Subcutaneous abdominal adipose tissue (tissue), 5 donors: Measurements from ENCODE around the gene FOLR2.

Source experiments
- H3K27ac ChIP-seq: one replicate; pipeline ENCODE4 v1.7.0; 2013; ENCODE audit warnings: low read depth, mild to moderate bottlenecking, inconsistent platforms, low read length, moderate library complexity
- H3K27me3 ChIP-seq, 5 donors: one replicate each; pipeline ENCODE4 v1.7.0; 2013; ENCODE audit warnings: low read length in 5 of 5, inconsistent platforms in 1 of 5; ENCODE audit not compliant: control insufficient read depth in 5 of 5, insufficient read depth in 4 of 5
- H3K36me3 ChIP-seq, 5 donors: one replicate each; pipeline ENCODE4 v1.7.0; 2013; ENCODE audit warnings: low read length in 5 of 5; ENCODE audit not compliant: control insufficient read depth in 5 of 5, insufficient read depth in 5 of 5
- H3K4me1 ChIP-seq, 5 donors: one replicate each; pipeline ENCODE4 v1.7.0; 2013; ENCODE audit warnings: low read length in 5 of 5, mild to moderate bottlenecking in 3 of 5, moderate library complexity in 1 of 5; ENCODE audit not compliant: control insufficient read depth in 5 of 5, insufficient read depth in 5 of 5
- H3K4me3 ChIP-seq, 5 donors: one replicate each; pipeline ENCODE4 v1.7.0; 2013; ENCODE audit warnings: low read length in 5 of 5, low read depth in 1 of 5
- H3K9ac ChIP-seq, 5 donors: one replicate each; pipeline ENCODE4 v1.7.0; 2013; ENCODE audit warnings: low read length in 5 of 5, mild to moderate bottlenecking in 4 of 5, moderate library complexity in 3 of 5
- H3K9me3 ChIP-seq, 5 donors: one replicate each; pipeline ENCODE4 v1.7.0; 2013; ENCODE audit warnings: low read length in 5 of 5; ENCODE audit not compliant: control insufficient read depth in 5 of 5
- donor health status: healthy.
- donor health status: healthy.
- donor health status: healthy.
- donor health status: healthy.
- donor health status: healthy.

FOLR2 gene

GRCh38 chr11:72239849-72240460, 23.4 kb downstream of the FOLR2 start:
- Histone ChIP-seq H3K27ac (no peak overlapping the region), H3K27me3 (peaks cover 21 to 28% (median 26%) of the 10 kb centered on the region in 5 donors), H3K9me3 (no peaks in the 10 kb centered on the region), H3K4me3 (peak overlapping the region; percentile 15 to 61 (median 47)), H3K4me1 (peaks cover 4 to 69% (median 58%) of the 10 kb centered on the region in 5 donors), H3K36me3 (peaks cover 0 to 31% (median 30%) of the 10 kb centered on the region in 5 donors), H3K9ac (peak overlapping the region in 2 of 5 donors; percentile 6 to 23)

GRCh38 chr11:72240461-72241290, 24.1 kb downstream of the FOLR2 start:
- Histone ChIP-seq H3K27ac (no peak overlapping the region), H3K9me3 (no peaks in the 10 kb centered on the region), H3K4me3 (peak overlapping the region; percentile 15 to 61 (median 47)), H3K27me3 (peaks cover 29 to 35% (median 34%) of the 10 kb centered on the region in 5 donors), H3K36me3 (peaks cover 0 to 24% (median 23%) of the 10 kb centered on the region in 5 donors), H3K9ac (peak overlapping the region in 2 of 5 donors; percentile 23 to 35), H3K4me1 (peaks cover 4 to 61% (median 51%) of the 10 kb centered on the region in 5 donors)

- Histone ChIP-seq H3K27ac (no peak overlapping the region), H3K36me3 (peaks cover 0 to 20% (median 17%) of the 10 kb centered on the region in 5 donors), H3K4me1 (peaks cover 4 to 55% (median 45%) of the 10 kb centered on the region in 5 donors), H3K9me3 (no peaks in the 10 kb centered on the region), H3K27me3 (peaks cover 35 to 41% (median 39%) of the 10 kb centered on the region in 5 donors), H3K4me3 (no peak overlapping the region), H3K9ac (no peak overlapping the region)
Observed at GRCh38 chr11:72241291-72241781, 24.7 kb downstream of the FOLR2 start.

DNA sequence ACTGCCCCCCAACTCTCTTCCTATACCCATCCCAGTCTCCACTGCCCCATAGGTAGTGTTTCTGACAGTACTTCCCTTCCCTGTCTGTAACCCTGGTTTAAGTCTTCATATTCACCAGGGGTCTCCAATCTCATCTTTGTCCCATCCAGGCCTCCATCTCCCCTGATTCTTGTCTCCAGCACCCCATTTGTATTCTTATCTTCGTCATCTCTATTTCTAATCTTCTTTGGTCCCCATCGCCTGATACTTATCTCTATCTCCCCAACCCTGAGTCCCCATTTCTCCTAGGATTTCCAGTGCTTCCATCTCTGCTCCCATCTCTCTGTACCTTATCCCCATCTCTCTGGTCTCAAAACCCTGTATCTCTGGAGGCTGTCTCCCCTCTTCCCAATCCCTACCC, 25.5 kb downstream of the FOLR2 start:
- H3K4me3 ChIP-seq: no peak overlapping the region
- H3K27me3 ChIP-seq: peaks cover 39 to 48% (median 40%) of the 10 kb centered on the region in 5 donors
- peaks cover 0 to 12% (median 12%) of the 10 kb centered on the region in 5 donors for H3K36me3 ChIP-seq
- peaks cover 4 to 47% (median 37%) of the 10 kb centered on the region in 5 donors for H3K4me1 ChIP-seq
- no peaks in the 10 kb centered on the region for H3K9me3 ChIP-seq
- H3K9ac ChIP-seq: no peak overlapping the region
- no peak overlapping the region for H3K27ac ChIP-seq

- peaks cover 4 to 35% (median 27%) of the 10 kb centered on the region in 5 donors for H3K4me1 ChIP-seq
- H3K27me3 ChIP-seq: peaks cover 39 to 50% (median 45%) of the 10 kb centered on the region in 5 donors
- no peaks in the 10 kb centered on the region for H3K9me3 ChIP-seq
- no peak overlapping the region for H3K4me3 ChIP-seq
- H3K9ac ChIP-seq: no peak overlapping the region
- peaks cover 0 to 1% (median 0%) of the 10 kb centered on the region in 5 donors for H3K36me3 ChIP-seq
- H3K27ac ChIP-seq: no peak overlapping the region
Observed at GRCh38 chr11:72243173-72244059, 26.8 kb downstream of the FOLR2 start.

DNA sequence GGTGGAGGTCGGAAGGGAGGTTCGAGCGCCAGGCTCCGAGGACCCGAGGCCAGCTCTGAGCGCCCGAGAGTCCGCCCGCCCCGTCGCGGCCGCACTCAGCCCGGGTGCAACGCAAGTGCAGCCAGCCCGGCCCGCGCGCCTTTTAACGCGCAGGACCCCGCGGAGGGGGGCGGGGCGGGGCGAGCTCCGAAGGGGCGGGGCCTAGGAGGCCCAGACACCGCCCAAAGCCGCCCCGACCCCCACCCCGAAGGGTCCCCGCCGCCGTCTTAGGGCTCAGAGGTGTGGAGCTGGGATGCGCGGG, 27.4 kb downstream of the FOLR2 start, which contains the start of gene PHOX2A:
TSS of gene PHOX2A (minus strand) at position 117 of the 301 bp plus-strand sequence. CDS start 172 bp downstream, outside the sequence.
- no peak within 1 kb of the TSS for H3K27ac ChIP-seq
- H3K4me1 ChIP-seq: peaks cover 4 to 29% (median 22%) of the 10 kb centered on the region in 5 donors
- H3K9ac ChIP-seq: no peak within 1 kb of the TSS
- H3K4me3 ChIP-seq: no peak within 1 kb of the TSS
- no peaks in the 10 kb centered on the region for H3K36me3 ChIP-seq
- H3K27me3 ChIP-seq: peaks cover 39 to 50% (median 47%) of the 10 kb centered on the region in 5 donors
- no peaks in the 10 kb centered on the region for H3K9me3 ChIP-seq

DNA sequence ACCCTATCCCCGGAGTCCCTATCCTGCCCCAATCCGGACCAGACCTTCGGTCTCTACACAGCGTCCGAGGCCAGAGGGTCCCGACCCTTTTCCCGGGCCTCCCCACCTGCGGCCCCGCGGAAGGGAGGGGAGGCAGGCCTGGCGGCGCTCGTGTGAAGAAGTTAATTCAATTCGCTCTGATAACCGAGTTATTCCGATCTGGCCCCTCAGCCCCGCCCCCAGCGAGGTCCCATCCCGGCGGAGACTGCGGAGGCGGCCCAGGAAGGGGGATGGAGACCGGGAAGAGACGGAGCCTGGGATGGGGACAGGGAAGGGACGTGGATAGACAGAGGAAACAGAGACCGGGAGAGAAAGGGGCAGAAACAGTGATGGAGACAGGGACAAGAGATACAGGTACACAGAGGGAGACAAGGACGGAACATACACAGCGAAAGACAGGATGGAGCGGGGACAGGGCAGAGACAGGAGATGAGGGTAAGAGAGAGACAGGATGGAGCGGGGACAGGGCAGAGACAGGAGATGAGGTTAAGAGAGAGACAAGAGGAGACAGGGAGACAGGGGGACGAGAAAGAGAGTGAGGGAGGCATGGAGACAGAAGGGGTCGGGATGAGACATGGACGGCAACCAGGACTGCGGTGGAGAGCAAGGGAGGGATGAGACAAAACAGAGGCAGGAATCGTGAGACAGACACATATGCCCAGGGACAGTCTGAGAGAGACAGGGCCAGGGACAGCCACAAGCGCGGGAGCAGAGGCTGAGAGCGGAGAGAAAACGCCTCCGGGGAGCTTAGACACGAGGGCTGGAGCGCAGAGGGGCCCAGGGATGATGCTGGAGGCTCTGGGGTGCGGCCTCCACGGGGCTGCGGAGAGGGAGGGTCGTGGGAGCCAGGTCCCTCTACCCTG, 28.0 kb downstream of the FOLR2 start:
- H3K27ac ChIP-seq: no peak overlapping the region
- H3K27me3 ChIP-seq: peaks cover 39 to 51% (median 48%) of the 10 kb centered on the region in 5 donors
- no peak overlapping the region for H3K4me3 ChIP-seq
- no peak overlapping the region for H3K9ac ChIP-seq
- H3K36me3 ChIP-seq: no peaks in the 10 kb centered on the region
- H3K4me1 ChIP-seq: peaks cover 2 to 23% (median 16%) of the 10 kb centered on the region in 5 donors
- no peaks in the 10 kb centered on the region for H3K9me3 ChIP-seq

DNA sequence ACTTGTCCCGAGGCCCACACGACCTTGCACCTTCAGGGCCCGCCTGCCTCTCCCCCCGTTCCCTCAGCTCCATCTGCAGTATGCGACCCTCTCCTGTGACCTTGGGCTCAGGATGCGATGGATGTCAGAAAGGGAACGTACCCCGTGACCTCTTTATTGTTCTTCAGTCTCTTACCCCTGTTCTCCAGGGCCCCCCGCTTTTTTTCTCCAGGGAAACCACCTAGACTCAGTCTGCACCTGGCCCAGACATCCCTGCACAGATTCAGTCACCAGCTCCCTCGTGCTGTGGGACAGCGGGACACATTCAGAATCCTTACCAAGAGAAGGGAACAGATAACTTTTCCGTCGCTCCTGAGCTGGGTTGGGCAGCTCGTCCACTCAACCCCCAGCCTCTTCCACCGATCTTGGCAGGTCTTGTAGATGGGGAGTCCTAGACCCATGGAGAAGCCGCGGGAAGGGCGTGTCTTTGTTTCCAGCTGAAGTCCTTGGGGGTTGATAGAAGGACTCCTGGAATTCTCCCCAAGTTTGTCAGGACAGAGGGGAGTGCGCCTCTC, 28.7 kb downstream of the FOLR2 start:
- Histone ChIP-seq H3K4me1 (peaks cover 2 to 18% (median 10%) of the 10 kb centered on the region in 5 donors), H3K9ac (no peak overlapping the region), H3K9me3 (no peaks in the 10 kb centered on the region), H3K4me3 (no peak overlapping the region), H3K27ac (no peak overlapping the region), H3K27me3 (peaks cover 39 to 56% (median 49%) of the 10 kb centered on the region in 5 donors), H3K36me3 (no peaks in the 10 kb centered on the region)
